Measurements from ENCODE around the gene HNRNPLL.
"Not testable (repeated sequence)": the region's sequence is repeated elsewhere in the genome, so short reads cannot be mapped to it uniquely, and the experiment has no call there.

The HNRNPLL gene

GRCh38 chr2:38602732-38603401 lies at the start of gene HNRNPLL:
HNRNPLL (minus strand) TSS chr2:38602928; CDS start chr2:38602626, 302 bp downstream.
- DNase-seq (ENCODE audit: low read depth in 2 of 2, low spot score in 1 of 2) = peak; percentile 77 to 86

- DNase-seq (ENCODE audit: low read depth in 2 of 2, low spot score in 1 of 2) = no peak
Observed at GRCh38 chr2:38650717-38651116, 48.0 kb upstream of the HNRNPLL start.

- no peak for DNase-seq (ENCODE audit: low read depth in 2 of 2, low spot score in 1 of 2)
Observed at GRCh38 chr2:38650012-38650411, 47.3 kb upstream of the HNRNPLL start.

DNA sequence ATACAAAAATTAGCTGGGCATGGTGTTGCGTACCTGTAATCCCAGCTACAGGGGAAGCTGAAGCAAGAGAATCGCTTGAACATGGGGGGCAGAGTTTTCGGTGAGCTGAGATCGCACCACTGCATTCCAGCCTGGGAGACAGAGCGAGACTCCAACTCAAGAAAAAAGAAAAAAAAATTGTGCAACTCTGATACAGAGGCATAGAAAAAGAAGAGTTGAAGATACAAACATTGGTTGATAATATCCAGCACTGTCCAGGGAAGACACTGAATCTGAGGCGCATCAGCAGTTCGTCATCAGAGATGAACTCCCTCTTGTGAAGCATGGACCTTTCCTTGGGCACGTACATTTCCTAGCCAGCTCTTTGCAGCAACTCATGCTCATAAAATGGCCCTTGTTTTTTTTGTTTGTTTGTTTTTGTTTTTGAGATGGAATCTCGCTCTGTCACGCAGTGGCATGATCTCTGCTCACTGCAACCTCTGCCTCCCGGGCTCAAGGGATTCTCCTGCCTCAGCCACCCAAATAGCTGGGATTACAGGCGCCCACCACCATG lies 46.5 kb upstream of the HNRNPLL start:
- DNase-seq (ENCODE audit: low read depth in 2 of 2, low spot score in 1 of 2) = no peak

- no peak for DNase-seq (ENCODE audit: low read depth in 2 of 2, low spot score in 1 of 2)
Observed at GRCh38 chr2:38648107-38648761, 45.5 kb upstream of the HNRNPLL start.

GRCh38 chr2:38643683-38644511 lies 41.2 kb upstream of the HNRNPLL start:
- DNase-seq (ENCODE audit: low read depth in 2 of 2, low spot score in 1 of 2) = not testable (repeated sequence)

DNA sequence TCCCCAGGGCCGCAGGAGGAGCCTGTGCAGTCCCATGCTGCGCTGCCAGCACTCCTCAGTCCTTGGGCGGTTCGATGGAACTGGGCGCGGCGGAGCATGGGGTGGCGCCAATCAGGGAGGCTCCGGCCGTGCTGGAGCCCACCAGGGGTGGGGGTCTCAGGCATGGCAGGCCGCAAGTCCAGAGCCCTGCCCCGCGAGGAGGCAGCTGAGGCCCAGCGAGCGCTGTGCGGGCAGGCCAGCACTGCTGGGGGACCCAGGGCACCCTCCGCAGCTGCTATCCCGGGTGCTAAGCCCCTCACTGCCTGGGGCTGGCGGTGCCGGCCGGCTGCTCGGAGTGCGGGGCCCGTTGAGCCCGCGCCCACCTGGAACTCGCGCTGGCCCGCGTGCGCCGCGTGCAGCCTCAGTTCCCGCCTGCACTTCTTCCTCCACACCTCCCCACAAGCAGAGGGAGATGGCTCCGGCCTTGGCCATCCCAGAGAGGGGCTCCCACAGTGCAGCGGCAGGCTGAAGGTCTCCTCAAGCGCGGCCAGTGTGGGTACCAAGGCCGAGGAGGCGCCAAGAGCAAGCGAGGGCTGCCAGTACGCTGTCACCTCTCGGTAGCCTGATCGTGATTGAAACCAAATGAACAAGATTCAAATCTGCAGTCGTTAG lies 40.4 kb upstream of the HNRNPLL start:
- DNase-seq (ENCODE audit: low read depth in 2 of 2, low spot score in 1 of 2) = no peak

DNA sequence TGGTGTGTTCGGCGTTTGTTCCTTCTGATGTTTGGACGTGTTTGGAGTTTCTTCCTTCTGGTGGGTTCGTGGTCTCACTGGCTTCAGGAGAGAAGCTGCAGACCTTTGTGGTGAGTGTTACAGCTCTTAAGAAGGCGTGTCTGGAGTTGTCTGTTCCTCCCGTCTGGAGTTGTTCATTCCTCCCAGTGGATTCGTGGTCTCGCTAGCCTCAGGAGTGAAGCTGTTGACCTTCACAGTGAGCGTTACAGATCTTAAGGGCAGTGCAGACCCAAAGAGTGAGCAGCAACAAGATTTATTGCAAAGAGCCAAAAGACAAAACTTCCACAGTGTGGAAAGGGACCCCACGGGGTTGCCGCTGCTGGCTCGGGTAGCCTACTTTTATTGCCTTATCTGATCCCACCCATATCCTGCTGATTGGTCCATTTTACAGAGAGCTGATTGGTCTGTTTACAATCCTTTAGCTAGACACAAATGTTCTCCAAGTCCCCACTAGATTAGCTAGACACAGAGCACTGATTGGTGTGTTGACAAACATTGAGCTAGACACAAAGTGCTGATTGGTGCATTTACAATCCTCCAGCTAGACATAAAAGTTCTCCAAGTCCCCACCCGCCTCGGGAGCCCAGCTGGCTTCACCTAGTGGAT lies 39.8 kb upstream of the HNRNPLL start:
- DNase-seq (ENCODE audit: low read depth in 2 of 2, low spot score in 1 of 2) = not testable (repeated sequence)

DNA sequence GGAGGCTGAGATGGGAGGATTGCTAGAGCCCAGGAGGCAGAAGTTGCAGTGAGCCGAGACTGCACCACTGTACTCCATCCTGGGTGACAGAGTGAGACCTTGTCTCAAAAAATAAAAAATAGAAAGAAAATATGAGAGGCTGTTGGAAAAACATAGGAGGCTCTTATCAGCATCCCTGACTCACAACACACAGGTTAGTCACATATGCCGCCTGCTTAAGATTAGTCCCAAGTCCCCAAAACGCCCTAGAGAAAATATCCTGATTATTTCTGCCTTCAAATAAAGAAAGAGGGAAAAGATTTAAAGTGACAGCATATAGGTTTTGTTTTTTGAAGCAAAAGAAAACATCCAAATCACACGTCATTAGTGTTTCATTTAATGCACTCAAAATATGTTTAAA lies 33.3 kb upstream of the HNRNPLL start:
- no peak for DNase-seq (ENCODE audit: low read depth in 2 of 2, low spot score in 1 of 2)

- no peak for DNase-seq (ENCODE audit: low read depth in 2 of 2, low spot score in 1 of 2)
Observed at GRCh38 chr2:38635139-38635538, 32.4 kb upstream of the HNRNPLL start.

DNA sequence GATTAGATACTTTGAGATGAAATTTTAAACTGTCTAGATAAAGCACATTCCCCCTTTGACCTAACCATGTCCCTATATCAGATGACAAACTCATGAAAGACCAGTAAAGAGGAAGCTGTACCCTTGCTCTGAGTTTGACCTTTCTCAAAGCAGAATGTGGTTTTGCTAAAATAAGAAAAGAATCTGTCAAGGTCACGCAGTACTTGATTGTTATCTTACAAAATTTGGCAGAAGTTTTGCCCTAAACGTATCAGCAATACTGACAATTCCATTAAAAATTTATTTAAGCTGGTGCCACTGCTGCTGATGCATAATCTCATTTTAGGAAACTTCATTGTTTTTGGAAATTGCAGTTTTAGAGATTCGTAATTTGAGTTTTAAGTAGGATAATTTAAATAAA lies 32.0 kb upstream of the HNRNPLL start:
- DNase-seq (ENCODE audit: low read depth in 2 of 2, low spot score in 1 of 2) = no peak

GRCh38 chr2:38633895-38634294 lies 31.2 kb upstream of the HNRNPLL start:
- DNase-seq (ENCODE audit: low read depth in 2 of 2, low spot score in 1 of 2) = no peak

DNA sequence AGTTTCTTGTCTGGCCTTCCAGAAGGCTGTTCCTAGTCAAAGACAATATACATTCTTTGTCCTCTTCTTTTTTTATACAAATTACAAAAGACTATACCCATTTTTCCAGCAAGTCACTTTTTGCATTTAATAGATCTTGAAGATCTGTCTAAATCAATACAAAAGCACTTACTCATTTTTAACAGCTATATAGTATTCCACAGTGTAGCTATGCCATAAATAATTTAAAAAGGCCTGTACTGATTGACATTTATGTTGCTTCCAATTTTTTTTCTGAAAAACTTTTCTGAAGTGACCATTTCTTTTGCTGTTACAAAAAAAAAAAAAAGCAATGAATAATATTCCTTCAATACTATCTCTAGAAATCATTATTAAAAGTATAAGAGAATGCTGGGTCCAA lies 30.3 kb upstream of the HNRNPLL start:
- DNase-seq (ENCODE audit: low read depth in 2 of 2, low spot score in 1 of 2) = no peak

DNA sequence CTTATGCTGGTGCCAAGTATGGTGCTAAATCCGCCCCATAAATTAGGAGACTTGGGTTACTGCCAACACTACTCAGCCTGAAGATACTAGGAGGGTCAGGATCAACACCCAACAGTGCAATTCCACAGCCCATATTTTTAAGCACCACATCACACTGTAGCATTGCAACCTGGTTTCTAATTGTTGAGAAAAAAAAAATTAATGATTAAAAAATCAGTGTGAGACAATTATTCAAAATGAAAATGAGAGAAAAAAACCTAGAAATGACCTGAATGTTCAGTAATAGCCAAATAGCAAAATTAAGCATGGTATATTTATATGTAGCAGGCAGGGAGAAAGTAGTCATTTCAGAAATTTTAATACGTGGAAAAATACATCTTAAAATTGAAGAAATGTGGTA lies 29.2 kb upstream of the HNRNPLL start:
- DNase-seq (ENCODE audit: low read depth in 2 of 2, low spot score in 1 of 2) = no peak

- DNase-seq (ENCODE audit: low read depth in 2 of 2, low spot score in 1 of 2) = no peak
Observed at GRCh38 chr2:38629684-38630083, 27.0 kb upstream of the HNRNPLL start.

GRCh38 chr2:38627391-38627790 lies 24.7 kb upstream of the HNRNPLL start:
- no peak for DNase-seq (ENCODE audit: low read depth in 2 of 2, low spot score in 1 of 2)

GRCh38 chr2:38626326-38627035 lies 23.8 kb upstream of the HNRNPLL start:
- DNase-seq (ENCODE audit: low read depth in 2 of 2, low spot score in 1 of 2) = no peak

GRCh38 chr2:38622210-38622609 lies 19.5 kb upstream of the HNRNPLL start:
- no peak for DNase-seq (ENCODE audit: low read depth in 2 of 2, low spot score in 1 of 2)

- DNase-seq (ENCODE audit: low read depth in 2 of 2, low spot score in 1 of 2) = no peak
Observed at GRCh38 chr2:38621018-38621417, 18.3 kb upstream of the HNRNPLL start.
